Stimulated activated CD8-positive, alpha-beta memory T cell treated with anti-CD3 and anti-CD28 coated beads, Interleukin-12 subunit alpha, Interleukin-12 subunit beta, amount 100 ng/mL, for 24 hours (primary cell): ENCODE measurements around the gene SLC7A14.

ENCODE experiments used
- DNase-seq: peaks from one replicate; pipeline ENCODE4 v3.0.0-alpha.2; 2020; ENCODE audit errors: extremely low read depth

The SLC7A14 gene

GRCh38 chr3:170536712-170537111 lies 49.2 kb downstream of the SLC7A14 start:
- DNase-seq: no peak

- no peak for DNase-seq
Observed at GRCh38 chr3:170534227-170534626, 51.6 kb downstream of the SLC7A14 start.

GRCh38 chr3:170532573-170532972 lies 53.3 kb downstream of the SLC7A14 start:
- no peak for DNase-seq

GRCh38 chr3:170531657-170532335 lies 54.1 kb downstream of the SLC7A14 start:
- DNase-seq: no peak

- DNase-seq: no peak
Observed at GRCh38 chr3:170531054-170531453, 54.8 kb downstream of the SLC7A14 start.

- no peak for DNase-seq
Observed at GRCh38 chr3:170529912-170530311, 56.0 kb downstream of the SLC7A14 start.

GRCh38 chr3:170529346-170529745 lies 56.5 kb downstream of the SLC7A14 start:
- DNase-seq: no peak

GRCh38 chr3:170528726-170529125 lies 57.1 kb downstream of the SLC7A14 start:
- DNase-seq: no peak

GRCh38 chr3:170524073-170524472 lies 61.8 kb downstream of the SLC7A14 start:
- no peak for DNase-seq

GRCh38 chr3:170523248-170523647 lies 62.6 kb downstream of the SLC7A14 start:
- DNase-seq: no peak

GRCh38 chr3:170522201-170522600 lies 63.7 kb downstream of the SLC7A14 start:
- DNase-seq: no peak

- DNase-seq: no peak
Observed at GRCh38 chr3:170520996-170521395, 64.9 kb downstream of the SLC7A14 start.

GRCh38 chr3:170517242-170517945 lies 68.5 kb downstream of the SLC7A14 start:
- no peak for DNase-seq

GRCh38 chr3:170513642-170514041 lies 72.2 kb downstream of the SLC7A14 start:
- no peak for DNase-seq

GRCh38 chr3:170511371-170511770 lies 74.5 kb downstream of the SLC7A14 start:
- no peak for DNase-seq

GRCh38 chr3:170508839-170509238 lies 77.0 kb downstream of the SLC7A14 start:
- no peak for DNase-seq

GRCh38 chr3:170508291-170508690 lies 77.6 kb downstream of the SLC7A14 start:
- DNase-seq: no peak

- no peak for DNase-seq
Observed at GRCh38 chr3:170507063-170507462, 78.8 kb downstream of the SLC7A14 start.

- DNase-seq: no peak
Observed at GRCh38 chr3:170506556-170506955, 79.3 kb downstream of the SLC7A14 start.

GRCh38 chr3:170502297-170502696 lies 83.6 kb downstream of the SLC7A14 start:
- no peak for DNase-seq

GRCh38 chr3:170500995-170501394 lies 84.9 kb downstream of the SLC7A14 start:
- no peak for DNase-seq

GRCh38 chr3:170500462-170500861 lies 85.4 kb downstream of the SLC7A14 start:
- DNase-seq: no peak

- no peak for DNase-seq
Observed at GRCh38 chr3:170499562-170500156, 86.2 kb downstream of the SLC7A14 start.
